ENCODE data around the gene CTNNA3.

DNA sequence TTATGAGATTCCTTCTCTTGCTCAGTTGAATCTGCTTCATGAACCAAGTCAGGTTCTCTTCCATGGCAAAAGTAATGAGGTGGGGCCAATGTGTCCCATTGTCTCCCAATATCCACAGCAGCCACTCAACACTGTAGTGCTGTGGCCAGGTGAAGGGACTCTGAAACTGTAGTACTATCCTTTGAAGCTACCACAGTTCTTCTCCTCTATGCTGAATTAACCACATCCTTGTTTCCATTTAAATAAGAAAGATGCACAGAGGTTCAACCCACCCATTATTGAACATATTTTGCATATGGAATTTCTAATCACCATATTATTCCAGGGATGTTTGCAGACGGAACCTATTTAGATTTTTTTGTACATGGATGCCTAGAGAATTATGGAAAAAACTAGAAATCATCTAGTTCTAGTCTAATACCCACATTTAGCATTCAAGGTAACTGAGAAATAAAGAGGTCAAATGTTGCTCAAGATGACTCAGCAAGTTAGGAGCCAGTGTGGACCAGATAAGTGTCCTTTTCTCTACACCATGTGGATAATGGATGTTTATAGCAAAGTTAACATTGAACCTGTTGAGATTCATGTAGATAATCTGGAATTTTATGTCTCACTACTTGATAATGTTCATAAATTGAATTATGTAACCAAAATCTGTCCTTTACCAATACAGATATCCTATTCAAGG lies 705.7 kb downstream of the CTNNA3 start:
- TF ChIP-seq POLR2AphosphoS5 (IDR thresholded peaks at IDR 0.05) (no peak), EP300 (IDR thresholded peaks at IDR 0.05) (no peak), POLR2A (IDR thresholded peaks at IDR 0.05) (no peak)
- TF ChIP-seq, protein P1, sequence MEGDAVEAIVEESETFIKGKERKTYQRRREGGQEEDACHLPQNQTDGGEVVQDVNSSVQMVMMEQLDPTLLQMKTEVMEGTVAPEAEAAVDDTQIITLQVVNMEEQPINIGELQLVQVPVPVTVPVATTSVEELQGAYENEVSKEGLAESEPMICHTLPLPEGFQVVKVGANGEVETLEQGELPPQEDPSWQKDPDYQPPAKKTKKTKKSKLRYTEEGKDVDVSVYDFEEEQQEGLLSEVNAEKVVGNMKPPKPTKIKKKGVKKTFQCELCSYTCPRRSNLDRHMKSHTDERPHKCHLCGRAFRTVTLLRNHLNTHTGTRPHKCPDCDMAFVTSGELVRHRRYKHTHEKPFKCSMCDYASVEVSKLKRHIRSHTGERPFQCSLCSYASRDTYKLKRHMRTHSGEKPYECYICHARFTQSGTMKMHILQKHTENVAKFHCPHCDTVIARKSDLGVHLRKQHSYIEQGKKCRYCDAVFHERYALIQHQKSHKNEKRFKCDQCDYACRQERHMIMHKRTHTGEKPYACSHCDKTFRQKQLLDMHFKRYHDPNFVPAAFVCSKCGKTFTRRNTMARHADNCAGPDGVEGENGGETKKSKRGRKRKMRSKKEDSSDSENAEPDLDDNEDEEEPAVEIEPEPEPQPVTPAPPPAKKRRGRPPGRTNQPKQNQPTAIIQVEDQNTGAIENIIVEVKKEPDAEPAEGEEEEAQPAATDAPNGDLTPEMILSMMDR (IDR thresholded peaks at IDR 0.05): no peak
